Omental fat pad (tissue), 4 donors: Measurements from ENCODE around the gene DDIT3. TPM values are rescaled to one million over a fixed set of nuclear protein-coding genes. Genes with fewer than 3 reads are reported as not detected.

Experiments
- ATAC-seq: fragments of 150-250 bp; one replicate; pipeline ENCODE4 v1.9.1; 2016; ENCODE audit warnings: mild to moderate bottlenecking, moderate library complexity; ENCODE audit not compliant: low FRiP score
- DNase-seq: peaks from one replicate; pipeline ENCODE4 v3.0.0-alpha.2; 2019; ENCODE audit warnings: low spot score
- total RNA-seq, 4 donors: library from RNA; depleted of rRNA; stranded (reverse); fragments of >200 nt; gene quantifications; one replicate each; pipeline ENCODE4 v1.1.0, GENCODE V29; 2016
- TF ChIP-seq, protein P1 (sequence below), 3 donors: fragments of 450-650 bp; IDR thresholded peaks; one replicate each; pipeline ENCODE4 v1.5.1; 2016 to 2017; ENCODE audit warnings: antibody characterized with exemption in 3 of 3, mild to moderate bottlenecking in 3 of 3, moderate library complexity in 2 of 3

Gene DDIT3
- total RNA-seq, 4 donors from 2014 or later = 31.5 to 66.6 (median 35.5) TPM

DNA sequence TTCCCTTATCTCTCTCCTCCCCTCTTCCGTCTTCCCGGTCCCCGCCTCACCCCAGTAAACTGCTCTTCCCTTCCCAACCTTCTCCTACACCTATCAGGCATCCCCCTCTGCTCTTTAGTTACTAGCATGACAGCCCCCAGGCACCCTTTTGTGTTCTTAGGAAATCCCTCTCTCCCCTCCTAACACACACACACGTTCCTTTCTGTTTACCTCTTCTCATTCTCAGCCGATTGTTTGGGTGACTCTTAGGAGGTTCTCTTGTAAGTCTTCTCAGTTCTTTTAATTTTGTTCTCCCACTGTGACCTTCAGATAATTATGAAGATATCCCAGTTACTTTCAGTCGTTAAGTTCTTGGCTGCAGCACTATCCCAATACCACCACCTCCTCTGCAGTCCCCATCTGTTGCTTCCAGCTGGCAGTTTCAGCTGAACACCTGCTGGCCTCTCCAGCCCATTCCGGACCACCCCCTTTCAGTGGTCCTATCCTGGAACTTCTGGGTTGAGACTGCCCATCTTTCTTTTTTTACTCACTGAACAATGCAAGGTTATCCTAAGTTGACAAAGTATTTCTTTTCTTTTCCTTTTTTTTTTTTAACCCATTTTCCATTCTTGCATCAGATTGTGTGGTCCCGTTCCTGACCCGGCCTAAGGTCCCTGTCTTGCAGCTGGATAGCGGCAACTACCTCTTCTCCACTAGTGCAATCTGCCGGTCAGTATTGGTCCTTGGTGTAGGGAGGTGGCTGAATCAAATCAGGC is 31.7 kb downstream of the DDIT3 start:
- TF ChIP-seq, protein P1, sequence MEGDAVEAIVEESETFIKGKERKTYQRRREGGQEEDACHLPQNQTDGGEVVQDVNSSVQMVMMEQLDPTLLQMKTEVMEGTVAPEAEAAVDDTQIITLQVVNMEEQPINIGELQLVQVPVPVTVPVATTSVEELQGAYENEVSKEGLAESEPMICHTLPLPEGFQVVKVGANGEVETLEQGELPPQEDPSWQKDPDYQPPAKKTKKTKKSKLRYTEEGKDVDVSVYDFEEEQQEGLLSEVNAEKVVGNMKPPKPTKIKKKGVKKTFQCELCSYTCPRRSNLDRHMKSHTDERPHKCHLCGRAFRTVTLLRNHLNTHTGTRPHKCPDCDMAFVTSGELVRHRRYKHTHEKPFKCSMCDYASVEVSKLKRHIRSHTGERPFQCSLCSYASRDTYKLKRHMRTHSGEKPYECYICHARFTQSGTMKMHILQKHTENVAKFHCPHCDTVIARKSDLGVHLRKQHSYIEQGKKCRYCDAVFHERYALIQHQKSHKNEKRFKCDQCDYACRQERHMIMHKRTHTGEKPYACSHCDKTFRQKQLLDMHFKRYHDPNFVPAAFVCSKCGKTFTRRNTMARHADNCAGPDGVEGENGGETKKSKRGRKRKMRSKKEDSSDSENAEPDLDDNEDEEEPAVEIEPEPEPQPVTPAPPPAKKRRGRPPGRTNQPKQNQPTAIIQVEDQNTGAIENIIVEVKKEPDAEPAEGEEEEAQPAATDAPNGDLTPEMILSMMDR (IDR thresholded peaks at IDR 0.05) = no peak
- no peak for ATAC-seq
- no peak for DNase-seq

DNA sequence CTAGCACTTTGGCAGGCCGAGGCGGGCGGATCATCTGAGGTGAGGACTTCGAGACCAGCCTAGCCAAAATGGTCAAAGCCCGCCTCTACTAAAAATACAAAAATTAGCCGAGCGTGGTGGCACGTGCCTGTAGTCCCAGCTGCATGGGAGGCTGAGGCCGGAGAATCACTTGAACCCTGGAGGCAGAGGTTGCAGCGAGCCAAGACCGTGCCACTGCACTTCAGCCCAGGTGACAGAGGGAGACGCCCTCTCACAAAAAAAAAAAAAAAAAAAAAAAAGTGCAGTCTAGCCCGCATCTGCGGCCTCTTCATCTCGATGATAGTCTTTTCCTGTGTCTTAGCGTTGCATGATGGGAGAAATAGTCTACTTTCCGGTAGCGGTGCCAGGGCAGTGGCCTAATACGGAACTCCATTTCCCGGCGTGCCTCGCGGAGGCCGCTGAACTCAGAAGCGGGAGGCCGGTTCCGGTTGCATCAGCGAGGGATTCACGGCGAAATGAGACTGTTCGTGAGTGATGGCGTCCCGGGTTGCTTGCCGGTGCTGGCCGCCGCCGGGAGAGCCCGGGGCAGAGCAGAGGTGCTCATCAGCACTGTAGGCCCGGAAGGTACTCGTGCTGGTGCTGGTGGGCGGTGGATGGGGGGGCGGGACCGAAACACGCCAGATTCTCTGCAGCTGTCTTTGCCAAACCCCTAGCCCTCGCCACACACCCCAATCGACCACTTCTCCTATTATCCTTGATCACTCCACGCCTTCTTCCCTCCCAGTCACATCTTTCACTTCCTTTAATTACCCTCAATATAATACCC is 32.5 kb downstream of the DDIT3 start, which contains the start of gene MARS1:
TSS of gene MARS1 (plus strand) at position 472 of the 805 bp plus-strand sequence. CDS start at position 495, 23 bp downstream.
- DNase-seq = peak; percentile 88
- TF ChIP-seq, protein P1 (IDR thresholded peaks at IDR 0.05) = no peak
- peak; percentile 98 for ATAC-seq

DNA sequence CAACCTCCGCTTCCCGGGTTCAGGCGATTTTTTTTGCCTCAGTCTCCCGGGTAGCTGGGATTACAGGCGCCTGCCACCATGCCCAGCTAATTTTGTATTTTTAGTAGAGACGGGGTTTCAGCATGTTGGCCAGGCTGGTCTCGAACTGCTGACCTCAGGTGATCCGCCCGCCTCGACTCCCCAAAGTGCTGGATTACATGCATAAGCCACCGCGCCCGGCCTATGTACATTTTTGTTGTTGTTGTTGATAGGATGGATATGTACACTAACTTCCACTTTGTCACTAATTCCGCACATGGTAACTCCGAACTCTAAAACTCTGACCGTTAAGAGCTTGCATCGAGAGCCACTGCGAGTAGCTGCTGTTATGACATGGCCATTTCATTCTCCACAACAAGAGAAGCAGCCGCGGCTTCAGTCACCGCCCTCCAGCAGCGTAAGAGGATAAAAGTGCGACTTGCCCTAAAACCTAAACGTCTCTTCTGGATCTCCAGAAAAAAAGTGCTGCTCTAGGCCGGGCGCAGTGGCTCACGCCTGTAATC is 33.2 kb downstream of the DDIT3 start:
- DNase-seq (no peak), ATAC-seq (no peak)
- TF ChIP-seq, protein P1 (IDR thresholded peaks at IDR 0.05) = no peak

DNA sequence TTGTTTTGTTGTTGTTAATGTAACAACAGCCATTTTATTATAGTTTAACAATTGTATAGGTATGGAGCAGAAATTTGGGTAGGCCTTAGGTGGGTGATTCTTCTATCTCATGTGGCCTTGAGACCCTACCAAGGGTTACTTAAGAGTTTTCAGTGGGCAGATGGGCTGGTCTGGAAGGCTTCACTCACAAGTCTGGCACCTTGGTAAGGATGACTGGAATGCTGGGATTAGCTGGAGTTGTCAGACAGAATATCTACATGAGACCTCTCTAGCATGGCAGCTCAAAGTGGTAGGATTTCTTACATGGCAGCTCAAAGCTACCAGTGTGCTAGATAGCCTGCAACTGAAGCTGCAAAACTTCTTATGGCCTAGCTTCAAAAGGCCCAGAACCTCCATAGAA is 34.6 kb downstream of the DDIT3 start:
- TF ChIP-seq, protein P1 (IDR thresholded peaks at IDR 0.05) = no peak
- DNase-seq (no peak), ATAC-seq (no peak)

DNA sequence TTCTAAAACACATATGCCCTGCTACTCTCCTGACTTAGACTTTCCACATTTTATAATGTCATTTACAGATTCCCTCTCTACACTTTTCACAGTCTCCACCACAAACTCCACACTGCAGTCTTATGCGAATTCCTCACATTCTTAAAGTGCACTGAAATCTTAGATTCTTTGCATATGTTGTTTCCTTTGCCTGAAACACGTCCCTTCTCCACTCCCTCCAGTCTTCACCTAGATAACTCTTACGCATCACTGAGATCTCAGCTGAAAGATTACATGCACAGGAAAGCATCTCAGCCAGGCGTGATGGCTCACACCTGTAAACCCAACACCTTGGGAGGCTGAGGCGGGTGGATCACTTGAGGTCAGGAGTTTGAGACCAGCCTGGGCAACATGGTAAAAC is 36.8 kb downstream of the DDIT3 start:
- TF ChIP-seq, protein P1 (IDR thresholded peaks at IDR 0.05) = no peak
- ATAC-seq (no peak), DNase-seq (no peak)

DNA sequence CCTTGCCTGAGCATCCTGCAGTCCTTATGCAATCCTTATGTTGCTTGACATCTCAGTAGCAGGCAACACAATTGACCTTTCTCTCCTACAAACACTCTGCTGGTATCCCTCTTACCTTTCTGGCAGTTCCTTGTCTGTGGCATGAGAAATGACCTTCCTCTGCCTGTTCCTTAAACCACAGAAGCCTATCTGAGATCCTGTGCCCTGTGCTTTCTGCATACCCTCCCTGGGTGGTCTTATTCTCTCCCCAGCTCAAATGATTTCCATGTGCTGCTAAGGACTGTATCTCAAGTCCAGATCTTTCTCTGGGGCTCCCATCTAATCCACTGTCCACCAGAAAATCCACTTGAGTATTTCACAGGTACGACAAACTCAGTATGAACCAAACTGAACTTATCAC is 38.6 kb downstream of the DDIT3 start:
- ATAC-seq (no peak), DNase-seq (no peak)

More for the DNA sequence above, 38.6 kb downstream of the DDIT3 start:
- TF ChIP-seq, protein P1 (IDR thresholded peaks at IDR 0.05) = no peak
